PFSK-1 (cell line): ENCODE results near the gene GABRR1.

Experiments
- POLR2AphosphoS5 ChIP-seq: IDR thresholded peaks from 2 replicates; pipeline ENCODE4 v1.6.1; 2012; ENCODE audit warnings: low read depth, mild to moderate bottlenecking, control low read depth, low read length, moderate library complexity
- SIN3A ChIP-seq: IDR thresholded peaks from 2 replicates; pipeline ENCODE4 v1.6.1; 2012; ENCODE audit warnings: mild to moderate bottlenecking, low read length, moderate library complexity, borderline replicate concordance; ENCODE audit not compliant: insufficient read depth
- TAF1 ChIP-seq: IDR thresholded peaks from 2 replicates; pipeline ENCODE4 v1.6.1; 2012; ENCODE audit warnings: low read length, control low read depth, borderline replicate concordance; ENCODE audit not compliant: insufficient read depth
- TF ChIP-seq, protein P1 (sequence below), 2 experiments: IDR thresholded peaks; 2 replicates each; pipeline versions ENCODE4 v1.6.1 to v1.8.0; 2011 to 2012; ENCODE audit warnings: low read depth in 2 of 2, low read length in 2 of 2, control low read depth in 1 of 2, inconsistent platforms in 1 of 2, mild to moderate bottlenecking in 1 of 2, moderate library complexity in 1 of 2; ENCODE audit not compliant: insufficient read depth in 1 of 2

GRCh38 chr6:89214197-89214596 is 3.0 kb downstream of the GABRR1 start:
- TF ChIP-seq SIN3A (no peak), POLR2AphosphoS5 (no peak), TAF1 (no peak)
- TF ChIP-seq, protein P1, sequence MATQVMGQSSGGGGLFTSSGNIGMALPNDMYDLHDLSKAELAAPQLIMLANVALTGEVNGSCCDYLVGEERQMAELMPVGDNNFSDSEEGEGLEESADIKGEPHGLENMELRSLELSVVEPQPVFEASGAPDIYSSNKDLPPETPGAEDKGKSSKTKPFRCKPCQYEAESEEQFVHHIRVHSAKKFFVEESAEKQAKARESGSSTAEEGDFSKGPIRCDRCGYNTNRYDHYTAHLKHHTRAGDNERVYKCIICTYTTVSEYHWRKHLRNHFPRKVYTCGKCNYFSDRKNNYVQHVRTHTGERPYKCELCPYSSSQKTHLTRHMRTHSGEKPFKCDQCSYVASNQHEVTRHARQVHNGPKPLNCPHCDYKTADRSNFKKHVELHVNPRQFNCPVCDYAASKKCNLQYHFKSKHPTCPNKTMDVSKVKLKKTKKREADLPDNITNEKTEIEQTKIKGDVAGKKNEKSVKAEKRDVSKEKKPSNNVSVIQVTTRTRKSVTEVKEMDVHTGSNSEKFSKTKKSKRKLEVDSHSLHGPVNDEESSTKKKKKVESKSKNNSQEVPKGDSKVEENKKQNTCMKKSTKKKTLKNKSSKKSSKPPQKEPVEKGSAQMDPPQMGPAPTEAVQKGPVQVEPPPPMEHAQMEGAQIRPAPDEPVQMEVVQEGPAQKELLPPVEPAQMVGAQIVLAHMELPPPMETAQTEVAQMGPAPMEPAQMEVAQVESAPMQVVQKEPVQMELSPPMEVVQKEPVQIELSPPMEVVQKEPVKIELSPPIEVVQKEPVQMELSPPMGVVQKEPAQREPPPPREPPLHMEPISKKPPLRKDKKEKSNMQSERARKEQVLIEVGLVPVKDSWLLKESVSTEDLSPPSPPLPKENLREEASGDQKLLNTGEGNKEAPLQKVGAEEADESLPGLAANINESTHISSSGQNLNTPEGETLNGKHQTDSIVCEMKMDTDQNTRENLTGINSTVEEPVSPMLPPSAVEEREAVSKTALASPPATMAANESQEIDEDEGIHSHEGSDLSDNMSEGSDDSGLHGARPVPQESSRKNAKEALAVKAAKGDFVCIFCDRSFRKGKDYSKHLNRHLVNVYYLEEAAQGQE (IDR thresholded peaks at IDR 0.05; ENCODE audit: insufficient read depth in 1 of 2, low read depth in 2 of 2, low read length in 2 of 2): no peak
